Left kidney (tissue), 2 donors: ENCODE measurements around the gene AFP. TPM values are rescaled to one million over a fixed set of nuclear protein-coding genes. Genes with fewer than 3 reads are reported as not detected.

Source experiments
- DNase-seq: peaks from one replicate; pipeline ENCODE4 v3.0.0-alpha.2; 2013
- polyA plus RNA-seq: library from polyadenylated mRNA; unstranded; fragments of 120-200 nt; gene quantifications from one replicate; pipeline ENCODE4 v1.2.1, GENCODE V29; 2013; ENCODE audit not compliant: insufficient read length

AFP gene
- polyA plus RNA-seq, 1 donor = 746 TPM

- no peak for DNase-seq
Measured at GRCh38 chr4:73456177-73457022, 20.4 kb downstream of the AFP start.

GRCh38 chr4:73458184-73459047 is 22.4 kb downstream of the AFP start:
- DNase-seq = no peak

DNA sequence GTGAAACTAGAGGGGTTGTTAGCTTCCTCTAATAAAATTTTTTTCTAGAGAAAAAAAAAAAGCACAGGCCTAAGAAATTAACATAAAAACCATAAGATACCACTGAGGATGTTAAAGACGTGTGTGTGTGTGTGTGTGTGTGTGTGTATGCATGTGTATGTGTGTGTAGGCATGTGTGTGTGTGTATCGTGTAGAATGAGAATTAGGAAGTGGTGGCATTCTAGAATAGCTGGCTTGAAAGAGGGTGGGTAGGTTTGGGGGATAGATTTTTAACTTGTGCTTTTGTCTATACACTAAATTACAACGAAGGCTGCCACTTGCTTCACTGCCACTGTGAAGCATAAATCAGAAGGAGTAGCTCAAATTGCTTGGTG is 23.0 kb downstream of the AFP start:
- DNase-seq = no peak

GRCh38 chr4:73460913-73461522 is 25.0 kb downstream of the AFP start:
- no peak for DNase-seq

GRCh38 chr4:73468170-73468569 is 32.1 kb downstream of the AFP start:
- no peak for DNase-seq

GRCh38 chr4:73470728-73471127 is 34.7 kb downstream of the AFP start:
- no peak for DNase-seq

GRCh38 chr4:73477176-73477575 is 41.2 kb downstream of the AFP start:
- no peak for DNase-seq

GRCh38 chr4:73479323-73479722 is 43.3 kb downstream of the AFP start:
- DNase-seq = no peak

- no peak for DNase-seq
Measured at GRCh38 chr4:73481358-73481757, 45.3 kb downstream of the AFP start, which contains the start of gene AFM. Gene AFM (plus strand): TSS chr4:73481745. CDS start chr4:73481776, 31 bp downstream.

DNA sequence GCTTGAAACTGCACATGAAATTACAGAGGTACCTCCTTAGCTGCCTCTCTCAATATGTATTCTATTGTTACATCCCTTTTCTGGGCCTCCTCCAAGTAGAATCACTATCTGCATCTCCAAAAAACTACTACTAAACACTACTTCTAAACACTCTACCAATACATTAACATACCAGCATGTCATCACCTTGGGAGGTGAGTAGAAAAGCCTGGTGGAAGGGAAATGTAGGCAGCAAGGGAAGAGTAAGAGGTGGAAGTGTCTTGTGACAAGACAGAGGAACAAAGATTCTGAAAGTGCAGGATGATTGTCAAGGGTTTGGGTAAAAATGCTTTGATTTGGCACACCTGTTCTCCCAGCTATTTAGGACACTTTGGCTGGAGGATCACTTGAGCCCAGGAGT is 49.1 kb downstream of the AFP start:
- no peak for DNase-seq

DNA sequence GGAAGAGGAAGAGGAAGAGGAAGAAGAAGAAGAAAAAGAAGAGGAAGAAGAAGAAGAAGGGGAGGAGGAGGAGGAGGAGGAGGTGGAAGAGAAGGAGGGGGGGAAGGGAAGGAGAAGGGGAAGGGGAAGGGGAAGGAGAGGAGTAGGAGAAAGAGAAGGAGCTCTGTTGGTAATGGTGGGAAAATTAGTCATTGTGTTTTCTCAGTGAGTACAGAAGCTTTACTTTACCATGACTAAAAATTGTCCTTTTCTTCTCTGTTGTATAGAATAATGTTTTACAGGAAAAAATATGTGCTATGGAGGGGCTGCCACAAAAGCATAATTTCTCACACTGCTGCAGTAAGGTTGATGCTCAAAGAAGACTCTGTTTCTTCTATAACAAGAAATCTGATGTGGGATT is 49.6 kb downstream of the AFP start:
- no peak for DNase-seq

- DNase-seq = no peak
Measured at GRCh38 chr4:73486497-73486896, 50.5 kb downstream of the AFP start.

DNA sequence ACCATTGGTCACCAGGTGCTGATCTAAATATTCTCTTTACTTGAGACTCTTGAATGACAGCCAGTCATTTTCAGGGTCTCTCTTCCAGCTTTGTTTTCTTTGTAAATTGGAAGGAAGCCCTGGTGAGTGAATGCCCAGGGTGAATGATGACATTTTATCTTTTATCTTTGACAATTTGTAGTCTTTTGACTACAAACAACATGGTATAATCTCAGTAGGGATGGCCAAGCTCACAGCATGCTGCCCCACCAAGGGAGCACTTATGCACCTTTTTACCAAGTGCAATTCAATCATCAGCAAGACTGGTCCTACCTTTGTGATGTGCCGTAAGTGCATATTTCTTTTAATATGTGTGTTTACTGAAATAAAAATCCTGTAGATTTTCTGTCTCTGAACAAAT is 51.2 kb downstream of the AFP start:
- DNase-seq = no peak

- no peak for DNase-seq
Measured at GRCh38 chr4:73499996-73500765, 64.2 kb downstream of the AFP start.

- DNase-seq = no peak
Measured at GRCh38 chr4:73501664-73502265, 65.7 kb downstream of the AFP start.

DNA sequence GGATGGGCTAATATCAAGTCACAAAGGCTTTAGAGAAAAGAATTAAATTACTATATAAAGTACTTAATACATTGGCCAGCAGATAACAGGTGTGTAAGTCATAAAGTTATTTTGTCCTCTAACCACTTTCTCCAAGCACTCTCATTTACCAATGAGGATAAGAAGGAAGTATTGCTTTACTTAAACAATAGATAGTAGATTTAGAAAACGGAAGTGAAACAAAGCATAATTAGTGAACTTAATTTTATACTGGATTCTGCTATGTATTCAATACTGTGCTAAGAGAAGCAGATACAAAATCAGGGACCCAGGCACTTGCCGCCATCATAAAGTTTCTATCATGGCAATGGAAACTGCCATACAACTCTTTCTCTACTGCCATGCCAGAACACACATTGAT is 69.5 kb downstream of the AFP start:
- DNase-seq = no peak

Other genes with a start within 250 kb of the AFP start
- gene ANKRD17, start 177.4 kb upstream of the AFP start, polyA plus RNA-seq = 94.3 TPM
- gene ALB, start 31.9 kb upstream of the AFP start, polyA plus RNA-seq = 4.6 TPM
- 16.7 TPM for gene AFM, start 45.5 kb downstream of the AFP start, polyA plus RNA-seq
- gene RASSF6, start 184.2 kb downstream of the AFP start, polyA plus RNA-seq = 8.8 TPM